ENCODE data around the gene METTL2B. TPM values are rescaled to one million over a fixed set of nuclear protein-coding genes. Genes with fewer than 3 reads are reported as not detected.
"Not testable (repeated sequence)": the region's sequence is repeated elsewhere in the genome, so short reads cannot be mapped to it uniquely, and the experiment has no call there.

The METTL2B gene
- total and polyA plus RNA-seq, 2 donors (not counting 3 experiments of a cell fraction or from before 2014, with no cell fraction given): 15.9 to 30.0 TPM

DNA sequence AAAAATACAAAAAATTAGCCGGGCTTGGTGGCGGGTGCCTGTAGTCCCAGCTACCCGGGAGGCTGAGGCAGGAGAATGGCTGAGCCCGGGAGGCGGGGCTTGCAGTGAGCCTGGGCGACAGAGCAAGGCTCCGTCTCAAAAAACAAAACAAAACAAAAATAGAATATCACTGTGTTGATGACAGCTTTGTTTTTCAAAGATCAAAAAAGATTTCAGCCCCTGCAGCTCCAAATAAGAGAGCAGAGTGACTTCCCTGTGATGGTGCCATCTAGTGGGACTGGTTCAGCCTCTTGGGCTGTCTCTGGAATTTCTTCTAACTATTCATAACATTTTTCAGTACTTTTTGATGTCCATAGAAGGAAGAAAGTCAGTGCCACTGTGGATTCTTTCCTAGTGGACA lies 60.9 kb downstream of the METTL2B start:
- H3K9ac ChIP-seq (replicated peaks; ENCODE audit: extremely low read depth, insufficient read depth, low read length); H4K20me1 ChIP-seq (replicated peaks; ENCODE audit: control insufficient read depth, extremely low read depth, insufficient read depth, low read length); H3K4me3 ChIP-seq (replicated peaks in 1 of 3; ENCODE audit: insufficient read depth in 1 of 3, low read depth in 1 of 3, low read length in 3 of 3); H3K36me3 ChIP-seq (ENCODE audit: control insufficient read depth in 2 of 2, extremely low read depth in 1 of 2, insufficient read depth in 2 of 2, low read length in 2 of 2); H3K27me3 ChIP-seq (ENCODE audit: control insufficient read depth in 2 of 2, insufficient read depth in 2 of 2, low read length in 2 of 2); dilution Hi-C loops (cut with MboI; ENCODE audit: extremely low pct_ligation_motif_present, low sequenced_read_pairs); H3K27ac ChIP-seq (ENCODE audit: insufficient read depth, low read depth, low read length); H2AFZ ChIP-seq (ENCODE audit: low read depth, low read length); H3K4me1 ChIP-seq (ENCODE audit: control insufficient read depth, extremely low read depth, insufficient read depth, low read length); BruUV-seq (replicated peaks); H3K4me2 ChIP-seq (ENCODE audit: insufficient read depth, low read length); intact Hi-C loops (cut with micrococcal nuclease); CTCF ChIA-PET; H3K9me1 ChIP-seq (replicated peaks; ENCODE audit: control insufficient read depth, extremely low read depth, insufficient read depth, low read length); POLR2A ChIA-PET; H3K9me3 ChIP-seq (replicated peaks; ENCODE audit: control insufficient read depth, insufficient read depth, low read length): not testable (repeated sequence)
- DNase-seq (ENCODE audit: low read depth, low spot score) (peak; percentile 41), FAIRE-seq (peak; percentile 70)
- H3K79me2 ChIP-seq (ENCODE audit: control insufficient read depth, insufficient read depth, low read length): peaks cover 74% of the 10 kb centered on the region
- peak; percentile 8 to 20 for TF ChIP-seq CTCF (IDR thresholded peaks at IDR 0.05; ENCODE audit: extremely low read depth in 1 of 2, insufficient read depth in 1 of 2, low read depth in 1 of 2, low read length in 2 of 2)

DNA sequence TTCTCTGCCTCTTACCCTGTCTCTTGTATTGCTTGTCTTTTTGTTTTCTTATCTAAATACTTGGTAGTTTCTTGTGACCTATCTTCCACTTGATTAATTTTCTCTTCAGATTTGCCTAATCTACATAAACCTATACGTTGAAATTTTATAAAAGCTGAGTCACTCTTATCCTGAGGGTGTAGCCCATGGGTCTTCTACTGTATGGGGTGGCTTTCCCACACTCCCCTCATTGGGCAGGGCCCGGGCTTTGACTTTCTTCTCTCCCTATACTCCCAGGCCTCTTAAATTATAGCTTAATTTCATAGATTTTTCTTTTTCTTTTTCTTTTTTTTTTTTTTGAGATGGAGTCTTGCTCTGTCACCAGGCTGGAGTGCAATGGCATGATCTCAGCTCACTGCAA lies 66.0 kb downstream of the METTL2B start:
- dilution Hi-C loops (cut with MboI; ENCODE audit: extremely low pct_ligation_motif_present, low sequenced_read_pairs); H3K9ac ChIP-seq (replicated peaks; ENCODE audit: extremely low read depth, insufficient read depth, low read length); H3K4me1 ChIP-seq (ENCODE audit: control insufficient read depth, extremely low read depth, insufficient read depth, low read length); H3K9me3 ChIP-seq (replicated peaks; ENCODE audit: control insufficient read depth, insufficient read depth, low read length); BruUV-seq (replicated peaks); H3K9me1 ChIP-seq (replicated peaks; ENCODE audit: control insufficient read depth, extremely low read depth, insufficient read depth, low read length); H2AFZ ChIP-seq (ENCODE audit: low read depth, low read length); DNase-seq (ENCODE audit: low read depth, low spot score); H3K4me2 ChIP-seq (ENCODE audit: insufficient read depth, low read length); intact Hi-C loops (cut with micrococcal nuclease); H3K27me3 ChIP-seq (ENCODE audit: control insufficient read depth in 2 of 2, insufficient read depth in 2 of 2, low read length in 2 of 2); POLR2A ChIA-PET; H3K36me3 ChIP-seq (ENCODE audit: control insufficient read depth in 2 of 2, extremely low read depth in 1 of 2, insufficient read depth in 2 of 2, low read length in 2 of 2); CTCF ChIA-PET; H4K20me1 ChIP-seq (replicated peaks; ENCODE audit: control insufficient read depth, extremely low read depth, insufficient read depth, low read length); H3K4me3 ChIP-seq (replicated peaks in 1 of 3; ENCODE audit: insufficient read depth in 1 of 3, low read depth in 1 of 3, low read length in 3 of 3); FAIRE-seq; H3K27ac ChIP-seq (ENCODE audit: insufficient read depth, low read depth, low read length): not testable (repeated sequence)
- peaks cover 69% of the 10 kb centered on the region for H3K79me2 ChIP-seq (ENCODE audit: control insufficient read depth, insufficient read depth, low read length)

DNA sequence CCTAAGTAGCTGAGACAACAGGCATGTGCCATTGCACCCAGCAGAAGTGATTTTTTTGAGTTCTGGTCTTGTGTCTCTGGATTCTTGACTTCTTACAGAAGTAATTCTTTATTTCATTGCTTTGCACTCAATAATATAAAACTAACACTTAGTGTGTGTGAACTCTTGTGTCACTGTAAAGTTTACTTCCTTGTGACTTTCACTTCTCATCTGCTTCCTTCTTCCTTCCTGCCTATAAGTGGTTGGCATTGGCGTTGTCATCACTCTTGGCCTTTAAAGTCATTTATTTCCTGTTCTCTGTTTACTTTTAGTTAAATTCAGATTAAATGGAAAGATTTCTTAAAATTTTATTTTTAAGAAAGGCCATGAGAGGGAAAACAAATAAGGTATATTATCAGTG lies 66.8 kb downstream of the METTL2B start:
- FAIRE-seq; intact Hi-C loops (cut with micrococcal nuclease); H3K9me1 ChIP-seq (replicated peaks; ENCODE audit: control insufficient read depth, extremely low read depth, insufficient read depth, low read length); H3K4me1 ChIP-seq (ENCODE audit: control insufficient read depth, extremely low read depth, insufficient read depth, low read length); H3K4me2 ChIP-seq (ENCODE audit: insufficient read depth, low read length); H4K20me1 ChIP-seq (replicated peaks; ENCODE audit: control insufficient read depth, extremely low read depth, insufficient read depth, low read length); BruUV-seq (replicated peaks); dilution Hi-C loops (cut with MboI; ENCODE audit: extremely low pct_ligation_motif_present, low sequenced_read_pairs); DNase-seq (ENCODE audit: low read depth, low spot score); H3K36me3 ChIP-seq (ENCODE audit: control insufficient read depth in 2 of 2, extremely low read depth in 1 of 2, insufficient read depth in 2 of 2, low read length in 2 of 2); H3K27me3 ChIP-seq (ENCODE audit: control insufficient read depth in 2 of 2, insufficient read depth in 2 of 2, low read length in 2 of 2); H3K27ac ChIP-seq (ENCODE audit: insufficient read depth, low read depth, low read length); POLR2A ChIA-PET; H3K9ac ChIP-seq (replicated peaks; ENCODE audit: extremely low read depth, insufficient read depth, low read length); H3K9me3 ChIP-seq (replicated peaks; ENCODE audit: control insufficient read depth, insufficient read depth, low read length); H3K4me3 ChIP-seq (replicated peaks in 1 of 3; ENCODE audit: insufficient read depth in 1 of 3, low read depth in 1 of 3, low read length in 3 of 3); H2AFZ ChIP-seq (ENCODE audit: low read depth, low read length); CTCF ChIA-PET: not testable (repeated sequence)
- H3K79me2 ChIP-seq (ENCODE audit: control insufficient read depth, insufficient read depth, low read length): peaks cover 74% of the 10 kb centered on the region

DNA sequence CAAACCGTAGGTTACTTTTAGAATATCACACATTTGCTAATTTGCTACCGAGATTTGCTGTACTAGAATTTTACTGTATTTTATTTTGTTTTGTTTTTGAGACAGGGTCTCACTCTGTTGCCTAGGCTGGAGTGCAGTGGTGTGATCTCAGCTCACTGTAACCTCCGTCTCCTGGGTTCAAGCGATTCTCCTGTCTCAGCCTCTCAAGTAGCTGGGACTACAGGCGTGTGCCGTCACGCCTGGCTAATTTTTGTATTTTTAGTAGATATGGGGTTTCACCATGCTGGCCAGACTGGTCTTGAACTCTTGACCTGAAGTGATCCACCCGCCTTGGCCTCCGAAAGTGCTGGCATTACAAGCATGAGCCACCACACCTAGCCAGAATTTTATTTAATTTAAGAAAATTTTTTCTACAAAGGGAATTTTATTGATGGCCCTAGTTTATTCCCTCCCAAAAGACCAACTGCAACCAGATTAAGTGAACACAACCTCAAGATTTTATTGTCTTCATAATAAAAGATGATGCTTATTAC lies 69.8 kb downstream of the METTL2B start:
- BruUV-seq (replicated peaks); FAIRE-seq; H2AFZ ChIP-seq (ENCODE audit: low read depth, low read length); H3K4me3 ChIP-seq (replicated peaks in 1 of 3; ENCODE audit: insufficient read depth in 1 of 3, low read depth in 1 of 3, low read length in 3 of 3); CTCF ChIA-PET; H3K4me1 ChIP-seq (ENCODE audit: control insufficient read depth, extremely low read depth, insufficient read depth, low read length); H3K9ac ChIP-seq (replicated peaks; ENCODE audit: extremely low read depth, insufficient read depth, low read length); H3K36me3 ChIP-seq (ENCODE audit: control insufficient read depth in 2 of 2, extremely low read depth in 1 of 2, insufficient read depth in 2 of 2, low read length in 2 of 2); H3K9me3 ChIP-seq (replicated peaks; ENCODE audit: control insufficient read depth, insufficient read depth, low read length); H3K27ac ChIP-seq (ENCODE audit: insufficient read depth, low read depth, low read length); H3K27me3 ChIP-seq (ENCODE audit: control insufficient read depth in 2 of 2, insufficient read depth in 2 of 2, low read length in 2 of 2); H4K20me1 ChIP-seq (replicated peaks; ENCODE audit: control insufficient read depth, extremely low read depth, insufficient read depth, low read length); intact Hi-C loops (cut with micrococcal nuclease); H3K9me1 ChIP-seq (replicated peaks; ENCODE audit: control insufficient read depth, extremely low read depth, insufficient read depth, low read length); dilution Hi-C loops (cut with MboI; ENCODE audit: extremely low pct_ligation_motif_present, low sequenced_read_pairs); POLR2A ChIA-PET; H3K4me2 ChIP-seq (ENCODE audit: insufficient read depth, low read length); DNase-seq (ENCODE audit: low read depth, low spot score): not testable (repeated sequence)
- H3K79me2 ChIP-seq (ENCODE audit: control insufficient read depth, insufficient read depth, low read length): peaks cover 72% of the 10 kb centered on the region
